Measurements from ENCODE around the gene PDLIM3.
"Not testable (repeated sequence)": the region's sequence is repeated elsewhere in the genome, so short reads cannot be mapped to it uniquely, and the experiment has no call there.

Gene PDLIM3

DNA sequence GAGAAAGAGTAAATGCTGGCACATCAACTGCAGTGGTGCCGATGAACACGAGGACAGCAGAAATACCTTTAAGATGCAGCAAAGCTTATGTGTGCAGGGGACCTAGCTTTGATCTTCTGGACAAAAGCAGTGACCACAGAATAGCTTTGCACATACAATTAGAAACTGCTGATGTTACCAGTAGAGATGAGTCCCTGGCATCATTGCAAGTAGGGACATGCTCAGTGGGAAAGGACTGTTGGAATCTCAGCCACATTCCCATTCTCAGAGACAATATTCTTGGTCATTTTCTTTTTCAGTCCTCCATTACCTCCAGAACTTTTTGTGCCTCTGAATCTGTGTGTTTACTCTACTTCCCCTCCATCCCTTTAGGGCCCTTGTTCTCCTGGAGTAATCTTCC is 16.9 kb upstream of the PDLIM3 start:
- DNase-seq = no peak

DNA sequence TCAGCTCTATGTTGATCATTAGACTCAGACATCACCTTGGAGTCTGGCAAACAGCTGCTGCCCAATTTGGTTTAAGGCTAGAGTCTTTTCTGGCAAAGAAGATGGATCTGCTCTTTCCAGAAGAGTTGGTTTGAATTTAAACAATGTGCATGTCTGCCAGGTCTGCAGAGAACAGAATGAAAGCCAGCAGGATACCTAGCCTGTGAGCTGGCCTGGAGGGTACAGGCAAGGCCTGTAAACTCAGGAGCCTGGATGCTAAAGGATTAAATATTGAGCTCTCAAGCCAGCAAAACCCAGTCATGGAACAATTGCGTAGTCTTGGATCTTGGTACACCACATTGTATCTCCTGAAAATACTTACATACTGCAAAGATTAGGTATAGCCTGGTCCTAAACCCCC is 15.6 kb upstream of the PDLIM3 start:
- no peak for DNase-seq

DNA sequence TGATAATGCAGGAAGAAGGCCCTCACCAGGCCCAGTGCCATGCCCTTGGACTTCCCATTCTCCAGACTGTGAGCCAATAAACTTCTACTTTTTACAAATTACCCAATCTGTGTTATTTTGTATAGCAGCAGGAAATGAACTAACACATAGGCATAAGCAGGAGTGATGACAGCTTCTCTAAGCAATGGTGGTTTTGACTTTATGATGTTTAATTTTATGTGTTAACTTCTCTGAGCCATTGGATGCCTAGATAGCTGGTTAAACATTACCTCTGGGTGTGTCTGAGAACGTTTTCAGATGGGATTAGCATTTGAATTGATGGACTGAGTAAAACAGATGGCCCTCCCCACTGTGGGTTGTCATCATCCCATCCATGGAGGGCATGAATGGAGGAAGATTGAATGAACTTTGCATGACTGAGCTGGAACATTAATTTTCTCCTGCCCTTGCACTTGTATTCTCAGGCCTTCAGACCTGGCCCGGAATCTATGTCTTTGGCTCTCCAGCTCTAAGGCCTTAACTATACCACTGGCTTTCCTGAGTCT is 13.9 kb upstream of the PDLIM3 start:
- DNase-seq = no peak

DNA sequence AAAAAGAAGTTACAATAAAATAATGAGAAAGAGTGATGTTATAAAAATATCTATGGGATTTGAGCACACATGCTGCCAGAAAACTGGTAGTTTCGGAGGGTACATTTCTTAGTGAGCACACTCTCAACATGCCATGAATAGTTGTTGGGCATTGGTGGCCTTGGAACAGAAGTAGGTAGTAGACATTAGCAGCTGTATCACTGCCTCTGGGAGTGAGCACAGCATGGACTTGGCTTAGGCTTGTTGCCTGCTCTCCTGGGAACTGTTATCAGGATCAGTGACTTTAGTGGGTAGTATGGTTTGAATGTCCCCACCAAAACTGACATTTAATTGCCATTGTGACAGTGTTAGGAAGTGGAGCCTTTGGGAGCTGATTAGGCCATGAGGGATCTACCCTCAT is 13.3 kb upstream of the PDLIM3 start:
- no peak for DNase-seq

DNA sequence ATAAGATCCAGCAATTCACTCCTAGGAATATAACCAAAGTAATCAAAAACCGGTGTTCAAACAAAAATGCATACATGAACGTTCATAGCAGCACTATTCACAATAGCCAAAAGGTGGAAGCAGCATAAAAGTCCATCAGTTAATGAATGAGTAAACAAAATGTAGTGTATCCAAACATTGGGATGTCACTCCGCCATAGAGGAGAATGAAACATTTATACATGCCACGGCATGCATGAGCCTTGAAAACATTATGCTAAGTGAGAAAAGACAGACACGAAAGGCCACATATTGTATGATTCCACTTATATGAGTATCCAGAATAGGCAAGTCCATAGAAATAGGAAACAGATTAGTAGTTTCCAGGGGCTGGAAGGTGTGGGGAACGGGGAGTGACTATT is 11.0 kb upstream of the PDLIM3 start:
- no peak for DNase-seq

DNA sequence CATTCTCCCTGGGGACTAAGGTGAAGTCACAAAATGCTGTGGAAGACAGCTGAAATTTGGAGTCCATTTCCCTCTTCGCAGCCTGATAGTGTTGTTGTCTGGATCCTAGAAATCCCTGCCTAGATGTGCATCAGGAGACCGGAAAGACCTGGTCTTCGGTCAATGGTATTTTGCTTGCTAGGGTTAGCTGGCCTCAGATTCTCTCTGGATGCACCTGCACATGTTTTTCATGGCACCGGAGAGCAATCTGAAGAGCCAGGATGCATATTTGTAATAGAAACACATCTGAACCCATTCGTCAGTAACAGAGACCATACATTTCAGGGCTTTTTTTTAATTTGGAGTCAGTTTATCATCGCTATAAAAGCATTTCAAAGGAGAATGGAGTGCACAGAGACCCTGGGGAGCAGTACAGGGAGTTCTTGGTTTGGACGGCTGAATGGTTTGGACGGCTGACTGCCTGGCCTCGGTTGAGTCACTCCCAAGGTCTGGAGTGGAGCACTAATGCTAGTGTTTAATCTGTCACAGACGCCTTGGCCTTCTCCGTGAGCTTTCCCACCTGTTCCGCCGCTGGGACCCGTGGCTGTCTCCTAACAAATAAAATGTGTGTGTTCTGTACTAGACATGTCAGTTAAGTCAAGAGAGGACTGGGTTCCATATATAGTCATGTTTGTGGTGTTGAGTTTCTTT is 7.5 kb upstream of the PDLIM3 start:
- no peak for DNase-seq

DNA sequence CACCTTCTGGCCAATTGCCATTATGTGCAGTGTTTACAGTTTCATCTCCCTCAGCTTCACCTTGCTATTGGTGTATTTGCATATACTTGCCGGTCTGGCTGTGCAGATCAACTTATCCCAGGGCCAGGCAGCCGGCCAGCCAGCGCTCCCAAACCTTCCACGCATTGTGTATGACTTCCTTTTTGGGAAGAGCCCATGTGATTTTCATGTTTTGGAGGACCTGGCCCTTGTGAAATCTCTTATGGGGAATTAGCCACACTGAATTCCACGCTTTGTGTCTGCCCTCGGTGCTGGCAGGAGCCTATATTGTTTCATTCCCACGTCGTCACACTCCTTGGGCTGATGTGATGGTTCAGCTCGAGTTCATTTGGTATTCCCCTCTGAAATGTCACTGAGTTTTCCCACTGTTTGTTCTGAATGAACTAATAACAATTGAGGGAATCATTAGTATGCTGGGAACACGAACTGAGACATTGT is 6.0 kb upstream of the PDLIM3 start:
- no peak for DNase-seq

DNA sequence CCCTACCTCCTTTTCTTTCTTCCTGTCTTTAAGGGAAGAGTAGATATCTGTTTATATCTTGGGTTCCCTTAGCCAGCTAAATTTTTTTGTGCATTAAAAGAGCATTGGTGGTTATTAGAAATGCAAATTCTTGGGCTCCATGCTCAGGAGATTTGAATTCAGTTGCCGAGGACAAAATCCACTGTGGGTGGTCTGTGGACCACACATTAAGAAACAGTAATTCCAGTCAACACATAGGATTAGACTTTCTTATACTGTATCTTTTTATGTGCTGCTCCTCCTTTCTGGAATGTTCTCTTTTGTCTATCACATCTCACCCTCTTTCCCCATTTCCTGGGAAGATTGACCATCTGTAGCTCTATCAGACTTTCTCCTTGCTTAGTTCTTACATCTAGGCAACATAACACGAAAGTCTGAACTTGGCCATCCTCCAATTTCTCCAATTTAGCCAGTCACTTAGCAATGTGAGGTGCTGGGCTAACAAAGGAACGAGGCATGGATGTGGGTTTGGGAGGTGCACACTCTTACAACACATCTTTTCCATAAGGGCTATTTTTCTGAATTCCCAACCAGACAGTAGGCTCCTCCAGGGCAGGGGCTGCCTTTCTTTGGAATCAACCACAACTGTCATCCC is 5.3 kb upstream of the PDLIM3 start:
- no peak for DNase-seq

DNA sequence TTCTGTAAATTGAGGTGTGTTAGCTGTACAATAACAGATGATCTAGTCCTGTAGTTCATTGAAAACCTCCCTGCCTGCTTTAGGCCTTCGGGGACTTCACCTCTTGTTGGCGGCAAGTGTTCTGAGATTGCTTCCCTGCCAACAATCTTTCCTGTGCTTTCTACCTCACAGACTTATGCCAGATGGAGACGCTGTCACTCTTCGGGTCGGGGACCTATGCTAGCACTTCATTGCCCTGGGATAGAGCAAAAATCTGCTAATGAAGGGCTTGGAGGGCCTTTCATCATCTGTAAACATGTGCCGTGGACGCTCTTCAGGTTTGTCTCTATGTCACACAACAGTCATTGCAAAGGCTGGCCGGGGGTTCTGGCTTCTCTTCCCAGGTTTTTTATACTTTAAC is 4.7 kb upstream of the PDLIM3 start:
- DNase-seq = no peak

DNA sequence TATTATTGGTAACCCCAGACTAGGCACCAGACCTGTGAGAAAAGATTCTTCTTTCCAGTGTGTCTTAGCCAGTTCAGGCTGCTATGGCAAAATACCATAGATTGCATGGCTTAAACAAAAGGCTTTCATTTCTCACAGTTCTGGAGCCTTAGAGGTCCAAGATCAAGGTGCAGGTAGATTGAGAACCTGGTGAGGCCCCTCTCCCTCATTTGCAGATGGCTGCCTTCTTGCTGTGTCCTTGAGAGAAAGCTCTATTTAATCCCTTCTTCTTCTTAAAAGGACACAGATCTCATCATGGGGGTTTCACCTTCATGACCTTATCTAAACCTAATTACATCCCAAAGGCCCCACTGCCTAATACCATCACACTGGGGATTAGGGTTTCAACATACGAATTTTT is 3.5 kb upstream of the PDLIM3 start:
- no peak for DNase-seq

DNA sequence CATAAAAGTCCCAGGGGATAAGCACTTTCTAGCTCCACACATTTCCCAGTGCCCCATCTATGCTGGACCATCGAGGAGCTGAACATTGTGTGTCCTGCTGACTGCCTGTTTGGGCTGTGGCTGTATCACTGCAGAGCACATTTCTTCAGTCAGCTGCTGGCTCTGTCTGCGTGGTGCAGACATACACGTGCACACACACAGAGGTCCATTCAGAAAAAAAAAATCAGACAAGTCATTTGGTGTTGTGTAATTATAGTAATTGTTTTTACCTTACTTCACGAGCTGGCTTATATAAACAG is 1.1 kb upstream of the PDLIM3 start:
- no peak for DNase-seq

DNA sequence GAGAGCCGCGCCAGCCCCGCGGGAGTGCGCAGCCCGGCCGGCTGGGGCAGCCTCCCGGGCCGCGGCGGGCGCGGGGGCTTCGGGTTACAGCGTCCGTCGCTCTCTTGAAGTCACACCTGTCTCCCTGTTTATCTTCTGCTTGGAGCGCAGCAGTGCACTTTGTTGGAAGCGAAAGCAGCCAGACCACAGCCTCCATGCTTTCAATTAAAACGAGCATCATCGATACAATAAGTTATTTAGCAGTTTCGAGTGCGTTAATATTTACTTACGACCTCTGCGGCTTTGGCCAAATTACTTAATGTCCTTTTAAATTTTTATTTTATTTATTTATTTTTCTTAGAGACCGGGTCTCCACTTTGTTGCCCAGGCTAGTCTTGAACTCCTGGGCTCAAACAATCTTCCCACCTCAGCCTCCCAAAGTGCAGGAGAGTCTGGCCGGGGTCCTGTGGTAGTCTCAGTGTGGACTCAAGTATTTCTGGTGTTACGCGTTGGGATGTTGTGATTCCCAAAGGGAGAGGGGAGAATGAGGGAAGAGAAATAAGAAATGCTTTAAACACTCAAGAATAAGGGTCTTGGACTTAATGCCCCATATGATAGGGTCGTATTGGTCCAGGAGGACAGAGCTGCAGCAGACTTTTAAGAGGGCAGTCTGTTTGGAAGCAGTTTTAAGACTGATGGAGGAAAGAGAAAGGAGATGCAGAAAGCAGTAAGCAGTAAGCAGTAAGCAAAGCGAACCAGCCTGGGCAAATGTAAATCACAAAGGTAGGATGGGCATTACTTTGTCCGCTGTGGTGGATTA is 504 bp upstream of the PDLIM3 start:
- no peak for DNase-seq

DNA sequence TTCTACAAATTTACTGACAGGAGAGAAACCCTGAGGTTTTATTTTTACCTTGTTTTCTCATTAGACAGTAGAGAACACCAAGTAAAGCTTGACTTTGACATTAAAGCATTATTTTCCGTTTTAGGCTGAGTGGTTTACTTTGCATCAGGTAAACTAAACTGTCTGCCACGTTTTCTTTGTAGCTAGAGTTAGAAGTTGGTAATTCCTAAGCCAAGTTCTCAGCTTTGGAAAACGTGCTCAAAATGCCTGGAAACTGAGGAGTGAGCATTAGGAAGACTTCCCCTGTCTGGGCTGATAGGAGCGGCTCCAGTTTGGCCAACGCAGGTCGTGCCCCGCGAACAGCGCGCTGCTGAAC is 819 bp downstream of the PDLIM3 start:
- no peak for DNase-seq

DNA sequence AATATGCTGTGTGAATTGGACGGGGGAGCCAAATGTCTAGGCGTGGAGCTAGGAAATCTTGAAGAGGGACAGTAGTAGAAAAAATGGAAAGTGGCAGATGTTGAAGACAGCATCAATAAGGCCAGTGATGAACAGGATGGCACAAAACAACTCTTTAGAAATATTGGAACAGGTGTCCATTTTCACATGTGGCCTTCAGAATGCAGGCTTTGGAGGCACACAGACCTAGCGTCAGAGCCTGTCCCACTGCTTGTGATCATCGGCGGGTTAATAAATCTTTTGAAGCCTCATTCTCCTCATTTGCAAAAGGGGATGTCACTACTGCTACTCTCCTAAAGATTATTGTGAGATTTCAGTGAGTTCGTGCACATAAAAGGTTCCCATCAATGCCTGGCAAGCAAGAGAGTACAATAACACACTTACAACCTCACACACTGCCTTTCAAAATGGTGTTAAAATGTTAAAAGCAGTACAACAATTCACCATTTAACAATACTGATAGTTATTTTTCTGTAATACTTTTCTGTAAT is 2.4 kb downstream of the PDLIM3 start:
- DNase-seq = no peak

DNA sequence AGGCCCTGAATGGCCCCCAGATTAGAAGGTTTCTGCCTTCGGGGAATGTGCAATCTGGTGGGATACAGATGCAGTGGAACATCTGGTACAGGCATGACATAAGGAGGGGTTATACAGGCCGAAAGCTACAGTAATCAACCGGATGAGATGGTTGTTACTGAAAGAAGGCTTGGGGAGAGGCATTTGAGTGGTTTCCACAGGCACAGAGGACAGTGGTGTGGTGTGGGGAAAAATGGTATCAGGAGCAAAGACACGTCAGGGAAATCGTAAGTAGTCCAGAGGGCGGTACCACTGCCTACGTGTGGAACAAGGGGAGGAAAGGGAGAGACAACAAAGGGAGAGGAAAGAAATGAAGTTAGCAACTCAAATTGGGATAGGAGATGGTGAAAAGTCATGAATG is 3.0 kb downstream of the PDLIM3 start:
- no peak for DNase-seq

DNA sequence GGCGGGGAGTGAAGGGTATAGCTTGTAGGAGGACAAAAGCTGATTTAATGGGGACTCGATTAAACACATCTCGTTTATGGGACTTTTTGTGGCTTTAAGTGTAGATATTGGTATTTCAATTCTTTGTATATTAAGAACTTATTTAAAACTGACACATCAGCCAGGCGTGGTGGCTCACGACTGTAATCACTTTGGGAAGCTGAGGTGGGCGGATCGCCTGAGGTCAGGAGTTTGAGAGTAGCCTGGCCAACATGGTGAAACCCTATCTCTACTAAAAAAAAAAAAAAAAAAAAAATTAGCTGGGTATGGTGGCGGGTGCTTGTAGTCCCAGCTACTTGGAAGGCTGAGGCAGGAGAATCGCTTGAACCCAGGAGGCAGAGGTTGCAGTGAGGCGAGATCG is 3.7 kb downstream of the PDLIM3 start:
- DNase-seq = not testable (repeated sequence)

DNA sequence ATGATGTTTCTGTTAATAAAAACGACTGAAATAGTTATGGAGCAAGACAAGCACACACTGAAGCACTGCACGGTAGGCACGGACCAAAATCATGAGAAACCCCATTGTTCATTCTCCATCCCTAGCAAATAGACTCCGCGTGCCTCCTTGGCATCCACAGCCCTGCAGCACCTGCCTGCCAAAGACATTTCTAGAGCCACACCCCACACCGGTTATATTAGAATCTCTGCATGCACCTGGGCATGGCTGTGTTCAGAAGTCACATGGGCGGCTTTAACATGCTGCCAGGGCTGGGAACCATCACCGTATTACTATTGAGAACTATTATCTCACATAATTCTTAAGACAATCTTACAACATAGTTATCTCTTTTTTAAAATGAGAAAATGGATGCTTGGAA is 5.9 kb downstream of the PDLIM3 start:
- no peak for DNase-seq

DNA sequence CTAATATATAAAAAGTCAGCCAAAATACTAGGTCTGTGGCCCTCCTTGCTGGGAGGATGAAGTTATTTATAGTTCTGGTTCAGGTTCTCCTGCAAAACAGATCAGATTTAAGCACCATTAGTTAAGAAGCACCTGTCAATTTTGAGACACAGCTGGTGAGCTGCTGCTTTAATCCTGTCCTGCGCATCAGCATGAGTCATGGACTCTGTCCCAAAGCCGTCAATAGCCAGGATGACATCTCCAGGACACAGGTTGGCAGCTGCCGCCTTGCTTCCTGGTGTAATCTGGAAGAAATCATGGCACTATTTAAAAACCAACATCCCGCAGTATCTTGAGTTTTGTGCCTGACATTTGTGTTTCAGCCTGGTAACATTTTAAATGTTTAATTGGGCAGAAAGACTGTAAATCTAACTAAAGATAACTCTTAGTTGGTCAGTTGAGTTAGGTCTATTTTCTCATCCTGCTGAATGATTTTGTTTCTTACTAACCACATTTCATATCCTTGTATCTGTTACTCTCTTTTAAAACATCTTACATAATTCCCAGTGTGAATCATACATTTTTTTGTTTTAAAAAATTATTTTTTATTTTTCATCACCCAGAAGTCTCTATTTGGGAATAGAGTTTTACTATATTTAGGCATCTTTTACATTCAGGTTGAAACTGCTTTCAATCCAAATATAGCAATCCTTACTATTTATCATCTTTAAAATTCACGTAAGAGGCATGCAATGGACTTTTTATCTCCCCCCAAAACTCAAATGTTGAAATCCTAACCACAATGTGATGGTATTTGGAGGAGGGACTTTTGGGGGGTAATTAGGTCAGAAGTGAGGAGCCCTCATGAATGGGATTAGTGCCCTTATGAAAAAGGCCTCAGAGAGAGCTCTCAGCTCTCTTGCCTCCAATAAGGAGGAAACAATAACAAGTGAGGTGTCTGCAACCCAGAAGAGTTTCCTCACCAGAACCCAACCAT is 10.1 kb downstream of the PDLIM3 start:
- no peak for DNase-seq

DNA sequence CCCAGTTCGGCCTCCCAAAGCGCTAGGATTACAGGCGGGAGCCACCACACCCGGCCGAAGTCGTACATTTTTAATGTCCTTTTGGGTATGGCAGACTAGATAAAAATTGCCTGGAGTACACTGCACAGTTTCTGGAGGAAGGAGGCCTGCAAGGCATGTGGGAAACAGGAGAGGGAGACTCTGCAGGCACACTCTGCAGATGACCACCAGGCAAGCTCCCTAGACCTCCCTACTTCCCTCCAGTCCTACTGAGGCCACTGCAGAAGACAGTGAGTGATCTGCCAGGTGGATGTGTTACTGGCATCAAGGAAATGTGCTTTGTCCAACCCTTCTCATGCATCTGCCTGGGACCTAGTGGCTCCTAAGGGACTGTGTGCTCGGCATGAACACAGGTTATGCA is 11.4 kb downstream of the PDLIM3 start:
- no peak for DNase-seq

DNA sequence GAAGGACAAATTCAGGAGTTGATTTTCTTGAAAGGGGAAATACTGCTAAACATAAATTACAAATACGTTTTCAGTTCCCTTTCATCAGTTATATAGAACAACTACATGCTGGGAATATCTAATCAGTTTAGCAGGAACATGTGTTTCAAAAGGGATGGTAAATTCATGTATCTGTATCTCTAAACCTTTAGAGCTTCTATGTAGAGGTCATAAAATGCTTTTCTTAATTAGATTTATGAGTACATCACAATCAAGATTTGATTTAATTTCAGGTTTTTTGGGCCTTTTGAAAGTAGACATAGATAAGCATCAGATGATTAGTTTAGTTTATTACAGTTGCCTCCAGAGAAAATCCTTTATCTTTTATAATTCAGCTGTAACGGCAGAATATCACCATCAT is 12.9 kb downstream of the PDLIM3 start:
- DNase-seq = no peak

DNA sequence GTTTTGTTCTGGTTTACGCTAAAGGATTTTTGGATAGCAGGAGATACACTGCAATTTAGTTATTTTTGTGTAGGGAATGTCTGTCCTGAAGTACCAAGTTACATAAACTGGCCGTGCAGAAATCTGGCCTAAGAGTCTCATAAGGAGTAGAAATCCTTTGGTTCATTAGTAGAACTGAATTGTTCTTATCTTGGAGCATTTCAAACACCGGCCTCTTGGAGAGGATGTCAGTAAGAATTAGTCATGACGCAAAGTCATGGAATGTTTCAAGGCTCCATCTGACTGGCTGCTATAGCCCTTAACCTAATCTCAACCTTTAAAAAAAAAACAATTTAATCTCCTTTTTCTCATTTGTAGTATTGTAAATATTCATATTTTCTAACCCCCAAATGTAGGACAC is 15.2 kb downstream of the PDLIM3 start:
- no peak for DNase-seq

DNA sequence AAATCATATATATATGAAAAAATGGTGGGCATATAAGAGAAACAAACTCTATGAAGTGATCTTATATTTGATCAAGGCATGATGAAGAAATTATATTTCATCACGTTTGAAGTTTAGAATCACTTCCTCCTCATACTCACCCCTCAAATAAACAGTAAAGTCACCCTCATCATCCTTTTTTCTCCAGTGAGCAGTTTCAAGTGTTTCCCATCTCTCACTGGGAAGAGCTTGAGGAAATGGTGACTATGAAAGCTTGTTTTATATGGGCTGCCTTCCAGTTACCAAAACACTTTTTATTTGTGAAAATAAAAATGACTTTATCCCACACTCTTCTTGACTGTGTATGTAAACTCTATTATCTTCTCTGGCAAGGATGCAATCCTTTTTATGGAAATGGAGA is 16.8 kb downstream of the PDLIM3 start:
- DNase-seq = no peak

DNA sequence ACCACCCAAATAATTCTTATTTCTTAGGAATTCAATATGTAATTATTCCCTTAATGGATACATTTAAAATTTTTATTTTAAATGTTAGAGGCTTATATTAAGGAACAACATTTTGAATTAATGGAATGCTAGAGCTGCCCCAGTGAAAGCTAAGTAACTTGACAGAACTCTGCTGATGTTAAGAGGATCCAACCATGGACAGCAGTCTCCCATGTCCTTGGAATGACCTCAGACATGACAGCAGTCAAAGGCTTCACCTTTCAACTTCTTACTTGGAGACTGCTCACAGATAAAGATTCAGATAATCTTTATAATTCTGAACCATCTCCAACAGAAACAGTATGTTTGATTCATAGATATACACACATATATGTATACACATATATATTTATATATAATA is 17.2 kb downstream of the PDLIM3 start:
- no peak for DNase-seq

All from T-helper 1 cell (primary cell).